ENCODE measurements around the gene RNPEP. TPM values are rescaled to one million over a fixed set of nuclear protein-coding genes. Genes with fewer than 3 reads are reported as not detected.
A peak's percentile ranks its signal among the peaks of the same experiment; 100 is the strongest.

The RNPEP gene
- total and polyA plus RNA-seq, 2 of the 8 experiments (the other 6 are each of a cell fraction or from before 2014, with no cell fraction given), result 34.1 to 51.1 TPM

GRCh38 chr1:201982623-201983379 lies at the start of gene RNPEP (continued):
- TF ChIP-seq RNF2 (IDR thresholded peaks at IDR 0.05; ENCODE audit: borderline replicate concordance, low read depth, low read length, missing control alignments, poor library complexity, severe bottlenecking), result no peak
- peak; percentile 63; the same call in 1 of the 2 replicates for TF ChIP-seq YY1 (IDR thresholded peaks at IDR 0.05; ENCODE audit: low read depth, low read length)
- TF ChIP-seq TAF1 (IDR thresholded peaks at IDR 0.05; ENCODE audit: low read depth, low read length), result peak; percentile 75; the same call in 1 of the 2 replicates
- TF ChIP-seq CHD7 (IDR thresholded peaks at IDR 0.05; ENCODE audit: insufficient replicate concordance, low read length), result no peak
- peak; percentile 19; the same call in 1 of the 2 replicates for TF ChIP-seq TBP (IDR thresholded peaks at IDR 0.05; ENCODE audit: low read depth, low read length)
- peak; percentile 78; the same call in 1 of the 2 replicates for TF ChIP-seq RBBP5 (IDR thresholded peaks at IDR 0.05; ENCODE audit: borderline replicate concordance, low read depth, low read length)
- no peak for TF ChIP-seq CHD1 (IDR thresholded peaks at IDR 0.05; ENCODE audit: low read depth, low read length)
- no peak; a peak in 2 of 4 replicates for TF ChIP-seq HDAC2 (IDR thresholded peaks at IDR 0.05; ENCODE audit: borderline replicate concordance in 1 of 2, low read depth in 2 of 2, low read length in 2 of 2)
- no peak for TF ChIP-seq JUND (IDR thresholded peaks at IDR 0.05; ENCODE audit: low read length)
